Liver (tissue), 9 donors: ENCODE data around the gene ETV6. TPM values are rescaled to one million over a fixed set of nuclear protein-coding genes. Genes with fewer than 3 reads are reported as not detected.

ENCODE experiments used
- DNase-seq: peaks from one replicate; pipeline ENCODE4 v3.0.0-alpha.2; 2017; ENCODE audit warnings: low spot score
- H3K27ac ChIP-seq, 2 donors: one replicate each; pipeline ENCODE4 v1.7.0; 2013; ENCODE audit warnings: inconsistent platforms in 2 of 2, low read length in 2 of 2, control low read depth in 1 of 2, low read depth in 1 of 2, mild to moderate bottlenecking in 1 of 2
- H3K27me3 ChIP-seq, 4 donors: one replicate each; pipeline versions ENCODE4 v1.6.1 to v1.7.0; 2013; ENCODE audit warnings: low read length in 3 of 4, inconsistent platforms in 1 of 4, mild to moderate bottlenecking in 1 of 4, moderate library complexity in 1 of 4; ENCODE audit not compliant: control insufficient read depth in 4 of 4, insufficient read depth in 4 of 4
- H3K36me3 ChIP-seq, 4 donors: one replicate each; pipeline versions ENCODE4 v1.6.1 to v1.7.0; 2013; ENCODE audit warnings: low read length in 3 of 4, mild to moderate bottlenecking in 3 of 4, low read depth in 1 of 4, moderate library complexity in 1 of 4; ENCODE audit not compliant: control insufficient read depth in 4 of 4, insufficient read depth in 3 of 4
- H3K4me1 ChIP-seq, 4 donors: one replicate each; pipeline versions ENCODE4 v1.6.1 to v1.7.0; 2013; ENCODE audit warnings: low read length in 3 of 4, mild to moderate bottlenecking in 3 of 4, moderate library complexity in 1 of 4; ENCODE audit not compliant: control insufficient read depth in 4 of 4, insufficient read depth in 4 of 4
- H3K4me3 ChIP-seq, 3 donors: one replicate each; pipeline versions ENCODE4 v1.6.1 to v1.7.0; 2013; ENCODE audit warnings: low read length in 3 of 3, control low read depth in 1 of 3, low read depth in 1 of 3, mild to moderate bottlenecking in 1 of 3
- H3K9ac ChIP-seq, 2 donors: one replicate each; pipeline ENCODE4 v1.7.0; 2013; ENCODE audit warnings: low read length in 2 of 2, mild to moderate bottlenecking in 2 of 2, moderate library complexity in 2 of 2, control low read depth in 1 of 2, low read depth in 1 of 2
- H3K9me3 ChIP-seq, 4 donors: one replicate each; pipeline versions ENCODE4 v1.6.1 to v1.7.0; 2013; ENCODE audit warnings: low read length in 3 of 4; ENCODE audit not compliant: control insufficient read depth in 4 of 4
- CTCF ChIP-seq: fragments of 150-350 bp; IDR thresholded peaks from 2 replicates; pipeline ENCODE4 v1.5.1; 2017; ENCODE audit warnings: improper control_type of control experiment, low read depth, low read length; ENCODE audit not compliant: missing input control
- EGR1 ChIP-seq, 2 donors: IDR thresholded peaks; 2 replicates each; pipeline ENCODE4 v1.6.1; 2016 to 2018; ENCODE audit warnings: antibody characterized with exemption in 2 of 2, low read depth in 2 of 2
- FOXA1 ChIP-seq: IDR thresholded peaks from 2 replicates; pipeline ENCODE4 v1.6.1; 2016; ENCODE audit warnings: antibody characterized with exemption
- FOXA2 ChIP-seq: IDR thresholded peaks from 2 replicates; pipeline ENCODE4 v1.6.1; 2016; ENCODE audit warnings: antibody characterized with exemption
- GABPA ChIP-seq, 2 donors: IDR thresholded peaks in 1 of 2; conservative IDR thresholded peaks in 1 of 2; 2 replicates each; pipeline ENCODE4 v1.6.1; 2016; ENCODE audit warnings: antibody characterized with exemption in 2 of 2, mild to moderate bottlenecking in 1 of 2, moderate library complexity in 1 of 2
- HNF4A ChIP-seq, 2 donors: conservative IDR thresholded peaks; 2 replicates each; pipeline ENCODE4 v1.6.1; 2016; ENCODE audit warnings: antibody characterized with exemption in 2 of 2, mild to moderate bottlenecking in 2 of 2
- HNF4G ChIP-seq: IDR thresholded peaks from 2 replicates; pipeline ENCODE4 v1.6.1; 2016; ENCODE audit warnings: antibody characterized with exemption
- JUND ChIP-seq, 2 donors: IDR thresholded peaks; 2 replicates each; pipeline ENCODE4 v1.6.1; 2016; ENCODE audit warnings: antibody characterized with exemption in 2 of 2
- NR2F2 ChIP-seq: IDR thresholded peaks from 2 replicates; pipeline ENCODE4 v1.6.1; 2016; ENCODE audit warnings: antibody characterized with exemption
- RAD21 ChIP-seq, 2 donors: IDR thresholded peaks; 2 replicates each; pipeline ENCODE4 v1.6.1; 2016; ENCODE audit warnings: antibody characterized with exemption in 2 of 2, mild to moderate bottlenecking in 2 of 2
- REST ChIP-seq: IDR thresholded peaks from 2 replicates; pipeline ENCODE4 v1.6.1; 2016; ENCODE audit warnings: antibody characterized with exemption, mild to moderate bottlenecking
- RXRA ChIP-seq, 2 donors: IDR thresholded peaks; 2 replicates each; pipeline ENCODE4 v1.6.1; 2017 to 2018; ENCODE audit warnings: antibody characterized with exemption in 2 of 2, mild to moderate bottlenecking in 1 of 2
- SP1 ChIP-seq: IDR thresholded peaks from 2 replicates; pipeline ENCODE4 v1.6.1; 2018; ENCODE audit warnings: antibody characterized with exemption, mild to moderate bottlenecking
- TAF1 ChIP-seq: conservative IDR thresholded peaks from 2 replicates; pipeline ENCODE4 v1.6.1; 2016; ENCODE audit warnings: antibody characterized with exemption, mild to moderate bottlenecking
- YY1 ChIP-seq: IDR thresholded peaks from 2 replicates; pipeline ENCODE4 v1.6.1; 2016; ENCODE audit warnings: antibody characterized with exemption, mild to moderate bottlenecking
- WGBS: extraction: QIAGEN DNeasy Blood & Tissue Kit; methylation state at CpG from one replicate; pipeline ENCODE4 v1.1.7; 2013; 5-methylcytosine and 5-hydroxymethylcytosine counted together
- polyA plus RNA-seq, 2 donors: library from polyadenylated mRNA; stranded (reverse) in 1 of 2; unstranded in 1 of 2; fragments of 200-250 nt in 1 of 2; fragments of >200 nt in 1 of 2; fragmentation: Nextera tagmentation in 1 of 2; extraction: Ambion mirVana in 1 of 2; gene quantifications; one replicate each; pipeline versions ENCODE4 v1.2.1 to v1.2.3, GENCODE V29; 2013 to 2015
- total RNA-seq, 2 donors: library from RNA; depleted of rRNA; stranded (reverse); fragments of >200 nt; gene quantifications; one replicate each; pipeline ENCODE4 v1.2.3, GENCODE V29; 2014
- TF ChIP-seq, protein P1 (sequence below): IDR thresholded peaks from 2 replicates; pipeline ENCODE4 v1.6.1; 2016; ENCODE audit warnings: antibody characterized with exemption
- TF ChIP-seq, protein P2 (sequence below): IDR thresholded peaks from 2 replicates; pipeline ENCODE4 v1.6.1; 2016; ENCODE audit warnings: antibody characterized with exemption
- TF ChIP-seq, protein P3 (sequence below): IDR thresholded peaks from 2 replicates; pipeline ENCODE4 v1.6.1; 2016; ENCODE audit warnings: antibody characterized with exemption
- donor health status: healthy.
- donor health status: healthy.
- donor health status: healthy.
- donor health status: healthy.
- donor health status: healthy.

ETV6 gene
- total and polyA plus RNA-seq, 4 donors = 2.0 to 6.2 (median 3.5) TPM

- TF ChIP-seq CTCF = no peak
- TF ChIP-seq HNF4A (conservative IDR thresholded peaks at IDR 0.05) = no peak
- no peak for TF ChIP-seq FOXA2
- no peak for TF ChIP-seq YY1
These were observed 170.2 kb downstream of the ETV6 start (continued) for GRCh38 chr12:11819643-11820042.

DNA sequence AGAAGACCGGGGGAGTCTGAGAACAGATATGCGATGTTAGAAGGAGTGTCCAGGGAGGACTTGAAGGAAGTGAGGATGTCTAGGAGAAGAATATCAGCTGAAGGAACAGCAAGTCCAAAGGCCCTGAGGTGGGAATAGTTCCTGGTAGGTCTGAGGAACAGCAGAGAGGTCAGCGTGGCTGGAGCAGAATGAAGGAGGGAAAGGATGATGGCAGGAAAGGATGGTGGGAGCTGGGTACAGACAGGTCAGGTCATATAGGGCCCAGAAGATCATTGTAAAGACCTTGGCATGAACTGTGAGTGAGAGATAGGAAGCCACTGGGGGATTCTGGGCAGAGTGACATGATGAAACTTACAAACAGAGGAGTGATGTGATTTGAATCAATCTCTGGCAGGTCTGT lies 171.0 kb downstream of the ETV6 start:
- Histone ChIP-seq H3K9ac (no peak overlapping the region), H3K36me3 (no peaks in the 10 kb centered on the region), H3K9me3 (no peaks in the 10 kb centered on the region), H3K4me3 (no peak overlapping the region), H3K4me1 (peaks cover 0 to 8% (median 2%) of the 10 kb centered on the region in 4 donors), H3K27me3 (no peaks in the 10 kb centered on the region), H3K27ac (no peak overlapping the region)
- DNase-seq = no peak
- TF ChIP-seq HNF4G (no peak), EGR1 (IDR thresholded peaks at IDR 0.05; ENCODE audit: low read depth in 2 of 2) (no peak), JUND (IDR thresholded peaks at IDR 0.05) (no peak), SP1 (no peak), TAF1 (no peak), HNF4A (conservative IDR thresholded peaks at IDR 0.05) (no peak), FOXA1 (no peak), FOXA2 (no peak), NR2F2 (no peak), YY1 (no peak), GABPA (IDR thresholded peaks at IDR 0.05 in 1 of 2, conservative IDR thresholded peaks at IDR 0.05 in 1 of 2) (no peak), CTCF (no peak), RXRA (IDR thresholded peaks at IDR 0.05) (no peak), RAD21 (IDR thresholded peaks at IDR 0.05) (no peak), REST (no peak)
- TF ChIP-seq, protein P1, sequence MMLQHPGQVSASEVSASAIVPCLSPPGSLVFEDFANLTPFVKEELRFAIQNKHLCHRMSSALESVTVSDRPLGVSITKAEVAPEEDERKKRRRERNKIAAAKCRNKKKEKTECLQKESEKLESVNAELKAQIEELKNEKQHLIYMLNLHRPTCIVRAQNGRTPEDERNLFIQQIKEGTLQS = no peak
- TF ChIP-seq, protein P2, sequence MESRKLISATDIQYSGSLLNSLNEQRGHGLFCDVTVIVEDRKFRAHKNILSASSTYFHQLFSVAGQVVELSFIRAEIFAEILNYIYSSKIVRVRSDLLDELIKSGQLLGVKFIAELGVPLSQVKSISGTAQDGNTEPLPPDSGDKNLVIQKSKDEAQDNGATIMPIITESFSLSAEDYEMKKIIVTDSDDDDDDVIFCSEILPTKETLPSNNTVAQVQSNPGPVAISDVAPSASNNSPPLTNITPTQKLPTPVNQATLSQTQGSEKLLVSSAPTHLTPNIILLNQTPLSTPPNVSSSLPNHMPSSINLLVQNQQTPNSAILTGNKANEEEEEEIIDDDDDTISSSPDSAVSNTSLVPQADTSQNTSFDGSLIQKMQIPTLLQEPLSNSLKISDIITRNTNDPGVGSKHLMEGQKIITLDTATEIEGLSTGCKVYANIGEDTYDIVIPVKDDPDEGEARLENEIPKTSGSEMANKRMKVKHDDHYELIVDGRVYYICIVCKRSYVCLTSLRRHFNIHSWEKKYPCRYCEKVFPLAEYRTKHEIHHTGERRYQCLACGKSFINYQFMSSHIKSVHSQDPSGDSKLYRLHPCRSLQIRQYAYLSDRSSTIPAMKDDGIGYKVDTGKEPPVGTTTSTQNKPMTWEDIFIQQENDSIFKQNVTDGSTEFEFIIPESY = no peak
- TF ChIP-seq, protein P3, sequence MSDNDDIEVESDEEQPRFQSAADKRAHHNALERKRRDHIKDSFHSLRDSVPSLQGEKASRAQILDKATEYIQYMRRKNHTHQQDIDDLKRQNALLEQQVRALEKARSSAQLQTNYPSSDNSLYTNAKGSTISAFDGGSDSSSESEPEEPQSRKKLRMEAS = no peak
- 97% methylated on average over 3 of the region's 3 CpGs for WGBS
